HL-60 (cell line): Measurements from ENCODE around the gene CCPG1.

Experiments used
- DNase-seq, 2 experiments: peaks; one replicate each; pipeline ENCODE4 v3.0.0-alpha.2; 2010 to 2020; ENCODE audit warnings: low read depth in 1 of 2, low spot score in 1 of 2
- H3K27ac ChIP-seq: fragments of 250-450 bp; sonication (Bioruptor Pico); replicated peaks from 2 replicates; pipeline ENCODE4 v1.5.1; 2020; ENCODE audit warnings: mild to moderate bottlenecking, moderate library complexity
- H3K27me3 ChIP-seq: fragments of 250-450 bp; sonication (Bioruptor Pico); 2 replicates; pipeline ENCODE4 v1.5.1; 2021; ENCODE audit warnings: mild to moderate bottlenecking, moderate library complexity; ENCODE audit not compliant: insufficient read depth, poor library complexity, severe bottlenecking
- H3K4me3 ChIP-seq: replicated peaks from 2 replicates; pipeline ENCODE4 v1.5.1; 2011; ENCODE audit warnings: mild to moderate bottlenecking, control low read depth, low read length; ENCODE audit not compliant: insufficient read depth
- CTCF ChIP-seq: IDR thresholded peaks from one replicate; pipeline ENCODE4 v1.5.1; 2011; ENCODE audit warnings: low read length, control low read depth, inconsistent platforms; ENCODE audit not compliant: insufficient read depth
- GABPA ChIP-seq: IDR thresholded peaks from 2 replicates; pipeline ENCODE4 v1.6.1; 2012; ENCODE audit warnings: low read depth
- POLR2AphosphoS5 ChIP-seq: IDR thresholded peaks from 2 replicates; pipeline ENCODE4 v1.6.1; 2012; ENCODE audit warnings: low read depth
- REST ChIP-seq: IDR thresholded peaks from 2 replicates; pipeline ENCODE4 v1.6.1; 2012; ENCODE audit warnings: low read depth; ENCODE audit not compliant: insufficient replicate concordance
- SPI1 ChIP-seq: IDR thresholded peaks from 2 replicates; pipeline ENCODE4 v1.6.1; 2012; ENCODE audit warnings: low read depth, mild to moderate bottlenecking, borderline replicate concordance

The CCPG1 gene

GRCh38 chr15:55383687-55384086, 24.5 kb downstream of the CCPG1 start:
- DNase-seq = no peak
- Histone ChIP-seq H3K27me3 (no peaks in the 10 kb centered on the region), H3K4me3 (no peak overlapping the region), H3K27ac (no peak overlapping the region)
- TF ChIP-seq GABPA = no peak

- Histone ChIP-seq H3K4me3 (no peak overlapping the region), H3K27me3 (no peaks in the 10 kb centered on the region), H3K27ac (no peak overlapping the region)
- DNase-seq = no peak
- TF ChIP-seq SPI1 (no peak), POLR2AphosphoS5 (no peak), GABPA (no peak), REST (no peak), CTCF (no peak)
Measured at GRCh38 chr15:55381595-55381994, 26.6 kb downstream of the CCPG1 start.

GRCh38 chr15:55379095-55379494, 29.1 kb downstream of the CCPG1 start:
- no peak for DNase-seq
- H3K4me3 ChIP-seq = no peak overlapping the region
- no peak for TF ChIP-seq SPI1
- no peak for TF ChIP-seq REST
- no peak overlapping the region for H3K27ac ChIP-seq
- no peaks in the 10 kb centered on the region for H3K27me3 ChIP-seq

GRCh38 chr15:55372701-55373440, 35.3 kb downstream of the CCPG1 start:
- no peak overlapping the region for H3K27ac ChIP-seq
- H3K27me3 ChIP-seq = no peaks in the 10 kb centered on the region
- TF ChIP-seq GABPA (no peak), CTCF (no peak), POLR2AphosphoS5 (no peak), SPI1 (no peak), REST (no peak)
- no peak for DNase-seq
- H3K4me3 ChIP-seq = no peak overlapping the region
